ENCODE results near the gene CD82. TPM values are rescaled to one million over a fixed set of nuclear protein-coding genes. Genes with fewer than 3 reads are reported as not detected.

CD82 gene, protein sequence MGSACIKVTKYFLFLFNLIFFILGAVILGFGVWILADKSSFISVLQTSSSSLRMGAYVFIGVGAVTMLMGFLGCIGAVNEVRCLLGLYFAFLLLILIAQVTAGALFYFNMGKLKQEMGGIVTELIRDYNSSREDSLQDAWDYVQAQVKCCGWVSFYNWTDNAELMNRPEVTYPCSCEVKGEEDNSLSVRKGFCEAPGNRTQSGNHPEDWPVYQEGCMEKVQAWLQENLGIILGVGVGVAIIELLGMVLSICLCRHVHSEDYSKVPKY
- polyA plus RNA-seq (2013, experiment 1 of 2) = 196 TPM
- 194 TPM for polyA plus RNA-seq (2013, experiment 2 of 2)

DNA sequence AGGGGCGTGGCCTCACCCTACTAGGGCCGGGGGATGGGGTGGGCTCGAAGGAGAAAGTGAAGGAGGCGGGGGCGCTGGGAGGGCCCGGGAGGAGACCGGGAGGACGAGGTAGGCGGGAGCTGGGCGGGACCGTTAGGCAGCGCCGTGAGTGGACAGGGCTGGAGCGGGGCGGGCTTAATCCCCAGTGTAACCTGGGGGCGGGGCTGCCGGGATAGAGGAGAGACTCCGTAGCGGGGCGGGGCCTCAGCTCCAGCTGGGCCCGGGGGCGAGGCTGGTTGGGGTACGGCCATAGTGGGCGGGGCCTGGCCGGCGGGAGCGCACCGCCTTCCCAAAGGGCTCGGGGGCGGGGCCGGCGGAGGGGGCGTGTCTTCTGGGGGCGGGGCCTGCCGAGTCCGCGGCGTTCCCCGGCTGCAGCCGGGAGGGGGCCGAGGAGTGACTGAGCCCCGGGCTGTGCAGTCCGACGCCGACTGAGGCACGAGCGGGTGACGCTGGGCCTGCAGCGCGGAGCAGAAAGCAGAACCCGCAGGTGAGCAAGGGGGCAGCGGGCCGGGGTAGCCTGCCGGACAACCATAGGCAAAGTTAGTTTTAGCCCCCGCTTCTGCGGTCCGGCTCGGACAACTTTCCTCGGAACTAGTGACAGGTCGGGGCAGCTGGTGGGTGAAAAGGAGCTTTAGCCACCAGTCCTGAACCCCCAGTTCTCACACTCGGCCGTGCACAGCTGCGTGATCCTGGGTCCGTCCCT, at the start of gene CD82:
Gene CD82, plus strand, starts transcription at position 453 of the 742 bp plus-strand sequence. CDS start 29,000 bp downstream, outside the sequence.
- H3K4ac ChIP-seq (ENCODE audit: low read depth in 1 of 2, low read length in 2 of 2) = peak within 1 kb of the TSS; percentile 55 to 89
- peak within 1 kb of the TSS; percentile 88 for H3K4me2 ChIP-seq (ENCODE audit: low read length, poor library complexity, severe bottlenecking)
- H3K9ac ChIP-seq (ENCODE audit: low read length) = peak within 1 kb of the TSS; percentile 94
- peak within 1 kb of the TSS; percentile 95 for H4K91ac ChIP-seq (ENCODE audit: low read length)
- H3K36me3 ChIP-seq (ENCODE audit: control insufficient read depth in 1 of 2, insufficient read depth in 2 of 2, low read depth in 1 of 2, low read length in 2 of 2) = peaks cover 0 to 5% of the 10 kb centered on the region in 2 experiments
- H3K4me1 ChIP-seq (ENCODE audit: control insufficient read depth, insufficient read depth, low read depth, low read length) = peaks cover 60% of the 10 kb centered on the region
- peak within 1 kb of the TSS in 1 of 2 experiments; percentile 77 for H3K23ac ChIP-seq (ENCODE audit: low read length in 2 of 2)
- peak within 1 kb of the TSS; percentile 6 for H2AFZ ChIP-seq (ENCODE audit: low read depth, low read length)
- peak within 1 kb of the TSS; percentile 85 to 87 for H3K18ac ChIP-seq (ENCODE audit: low read depth in 1 of 2, low read length in 2 of 2)
- peak within 1 kb of the TSS; percentile 92 for H2BK5ac ChIP-seq (ENCODE audit: low read depth, low read length, poor library complexity, severe bottlenecking)
- H2BK120ac ChIP-seq (ENCODE audit: low read depth, low read length) = peak within 1 kb of the TSS; percentile 29
- DNase-seq = peak; percentile 99
- peak within 1 kb of the TSS; percentile 60 to 97 for H2BK12ac ChIP-seq (ENCODE audit: low read length in 2 of 2)
- no peaks in the 10 kb centered on the region for H3K79me1 ChIP-seq (replicated peaks; ENCODE audit: low read length, poor library complexity, severe bottlenecking)
- H3K14ac ChIP-seq (ENCODE audit: low read length in 2 of 2) = peak within 1 kb of the TSS in 1 of 2 experiments; percentile 85
- peak within 1 kb of the TSS; percentile 95 for H4K8ac ChIP-seq (ENCODE audit: low read length)
- H3K4me3 ChIP-seq (ENCODE audit: insufficient read depth in 1 of 2, low read depth in 1 of 2, low read length in 2 of 2) = peak within 1 kb of the TSS; percentile 78 to 80
- peak within 1 kb of the TSS; percentile 97 for H3K27ac ChIP-seq (ENCODE audit: low read length, poor library complexity, severe bottlenecking)
- WGBS = 2% methylated on average over 54 of the region's 64 CpGs
- H3K9me3 ChIP-seq (ENCODE audit: control insufficient read depth, low read length) = no peaks in the 10 kb centered on the region
- H2BK15ac ChIP-seq (ENCODE audit: low read depth, poor library complexity, severe bottlenecking) = peak within 1 kb of the TSS; percentile 93
- no peaks in the 10 kb centered on the region for H3K27me3 ChIP-seq (ENCODE audit: control insufficient read depth in 1 of 2, insufficient read depth in 1 of 2, low read length in 2 of 2)
- H2AK5ac ChIP-seq (ENCODE audit: low read length, severe bottlenecking) = peak within 1 kb of the TSS; percentile 92

DNA sequence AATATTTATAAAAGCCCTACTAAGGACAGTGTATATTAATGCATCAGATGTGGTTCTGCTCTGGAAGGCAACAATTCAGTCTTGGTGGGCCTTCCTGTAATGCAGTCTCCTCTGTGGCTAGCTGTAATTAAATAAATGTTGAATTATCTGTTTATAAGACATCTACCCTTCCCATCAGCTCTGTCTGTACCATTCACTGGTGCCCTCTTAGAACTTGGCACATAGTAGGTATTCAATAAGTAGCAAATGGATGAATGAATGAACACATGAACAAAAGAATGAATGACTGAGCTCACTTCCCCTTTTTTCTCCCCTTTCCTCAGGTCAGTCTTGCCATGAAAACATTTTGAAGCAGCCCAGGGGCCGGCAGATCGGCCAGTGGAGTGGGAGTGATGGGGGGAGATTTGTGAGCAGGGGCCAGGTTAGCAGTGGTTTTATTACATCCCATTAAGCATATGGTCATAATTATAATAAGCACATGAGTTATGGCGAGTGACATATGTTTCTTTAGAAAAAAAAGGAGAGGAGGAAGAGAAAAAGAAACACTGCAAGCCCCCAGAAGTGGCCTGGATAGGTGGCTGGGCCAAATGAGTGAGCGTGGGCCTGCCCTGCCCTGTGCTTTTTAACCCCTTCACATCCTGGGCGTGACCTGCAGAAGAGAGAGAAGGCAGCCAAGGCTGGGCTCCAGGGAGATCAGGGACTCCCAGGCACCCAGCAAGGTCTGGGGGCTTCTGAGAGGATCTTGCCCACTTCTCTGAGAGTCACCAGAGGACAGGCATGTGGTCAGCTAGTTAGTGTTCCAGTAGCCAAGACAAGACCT, 48.6 kb upstream of the CD82 start:
- Histone ChIP-seq H2BK15ac (ENCODE audit: low read depth, poor library complexity, severe bottlenecking) (no peak overlapping the region), H3K9ac (ENCODE audit: low read length) (no peak overlapping the region), H2BK12ac (ENCODE audit: low read length in 2 of 2) (no peak overlapping the region), H3K36me3 (ENCODE audit: control insufficient read depth in 1 of 2, insufficient read depth in 2 of 2, low read depth in 1 of 2, low read length in 2 of 2) (no peaks in the 10 kb centered on the region), H2BK120ac (ENCODE audit: low read depth, low read length) (no peak overlapping the region), H3K27me3 (ENCODE audit: control insufficient read depth in 1 of 2, insufficient read depth in 1 of 2, low read length in 2 of 2) (peaks cover 60 to 77% of the 10 kb centered on the region in 2 experiments), H3K18ac (ENCODE audit: low read depth in 1 of 2, low read length in 2 of 2) (no peak overlapping the region), H3K4me3 (ENCODE audit: insufficient read depth in 1 of 2, low read depth in 1 of 2, low read length in 2 of 2) (no peak overlapping the region), H3K9me3 (ENCODE audit: control insufficient read depth, low read length) (no peaks in the 10 kb centered on the region), H3K79me1 (replicated peaks; ENCODE audit: low read length, poor library complexity, severe bottlenecking) (no peaks in the 10 kb centered on the region), H4K91ac (ENCODE audit: low read length) (no peak overlapping the region), H2AFZ (ENCODE audit: low read depth, low read length) (no peak overlapping the region), H3K4ac (ENCODE audit: low read depth in 1 of 2, low read length in 2 of 2) (no peak overlapping the region), H3K23ac (ENCODE audit: low read length in 2 of 2) (no peak overlapping the region), H3K4me2 (ENCODE audit: low read length, poor library complexity, severe bottlenecking) (no peak overlapping the region), H4K8ac (ENCODE audit: low read length) (no peak overlapping the region), H3K27ac (ENCODE audit: low read length, poor library complexity, severe bottlenecking) (no peak overlapping the region), H3K14ac (ENCODE audit: low read length in 2 of 2) (no peak overlapping the region), H2BK5ac (ENCODE audit: low read depth, low read length, poor library complexity, severe bottlenecking) (no peak overlapping the region), H2AK5ac (ENCODE audit: low read length, severe bottlenecking) (no peak overlapping the region), H3K4me1 (ENCODE audit: control insufficient read depth, insufficient read depth, low read depth, low read length) (peaks cover 6% of the 10 kb centered on the region)
- no peak for DNase-seq
- 42% methylated on average over 3 of the region's 5 CpGs for WGBS

DNA sequence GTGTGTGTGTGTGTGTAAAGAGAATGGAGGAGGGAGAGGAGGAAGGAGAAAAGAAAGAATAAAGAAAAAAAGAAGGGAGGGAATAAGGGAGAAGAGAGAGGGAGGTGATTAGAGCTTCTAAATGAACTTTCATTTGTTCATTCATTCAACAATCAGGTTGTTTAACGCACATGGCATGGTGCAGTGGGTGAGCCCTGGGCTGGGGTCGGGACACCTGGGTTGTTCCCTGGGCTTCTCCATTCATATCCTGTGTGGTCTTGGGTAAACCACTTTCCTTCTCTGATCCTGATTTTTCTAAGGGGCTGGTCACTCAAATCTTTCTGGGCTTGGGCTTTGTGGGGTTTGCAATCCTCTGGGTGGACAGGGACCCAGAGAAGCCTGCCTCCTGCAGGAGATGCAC, 47.9 kb upstream of the CD82 start:
- Histone ChIP-seq H2BK15ac (ENCODE audit: low read depth, poor library complexity, severe bottlenecking) (no peak overlapping the region), H2AK5ac (ENCODE audit: low read length, severe bottlenecking) (no peak overlapping the region), H3K9ac (ENCODE audit: low read length) (no peak overlapping the region), H2AFZ (ENCODE audit: low read depth, low read length) (no peak overlapping the region), H3K18ac (ENCODE audit: low read depth in 1 of 2, low read length in 2 of 2) (no peak overlapping the region), H3K27ac (ENCODE audit: low read length, poor library complexity, severe bottlenecking) (no peak overlapping the region), H2BK12ac (ENCODE audit: low read length in 2 of 2) (no peak overlapping the region), H2BK120ac (ENCODE audit: low read depth, low read length) (no peak overlapping the region), H3K4me2 (ENCODE audit: low read length, poor library complexity, severe bottlenecking) (no peak overlapping the region), H3K4me3 (ENCODE audit: insufficient read depth in 1 of 2, low read depth in 1 of 2, low read length in 2 of 2) (no peak overlapping the region), H2BK5ac (ENCODE audit: low read depth, low read length, poor library complexity, severe bottlenecking) (no peak overlapping the region), H3K4me1 (ENCODE audit: control insufficient read depth, insufficient read depth, low read depth, low read length) (peaks cover 6% of the 10 kb centered on the region), H3K4ac (ENCODE audit: low read depth in 1 of 2, low read length in 2 of 2) (no peak overlapping the region), H3K27me3 (ENCODE audit: control insufficient read depth in 1 of 2, insufficient read depth in 1 of 2, low read length in 2 of 2) (peaks cover 58 to 77% of the 10 kb centered on the region in 2 experiments), H3K79me1 (replicated peaks; ENCODE audit: low read length, poor library complexity, severe bottlenecking) (no peaks in the 10 kb centered on the region), H4K91ac (ENCODE audit: low read length) (no peak overlapping the region), H3K14ac (ENCODE audit: low read length in 2 of 2) (no peak overlapping the region), H3K23ac (ENCODE audit: low read length in 2 of 2) (no peak overlapping the region), H4K8ac (ENCODE audit: low read length) (no peak overlapping the region), H3K36me3 (ENCODE audit: control insufficient read depth in 1 of 2, insufficient read depth in 2 of 2, low read depth in 1 of 2, low read length in 2 of 2) (no peaks in the 10 kb centered on the region), H3K9me3 (ENCODE audit: control insufficient read depth, low read length) (no peaks in the 10 kb centered on the region)
- WGBS = 95% methylated on average over 2 of the region's 2 CpGs
- DNase-seq = no peak
